ENCODE results near the gene TPRA1. TPM values are rescaled to one million over a fixed set of nuclear protein-coding genes. Genes with fewer than 3 reads are reported as not detected.

Gene TPRA1
- total and polyA plus RNA-seq, 2 of the 4 experiments (the other 2 are of a cell fraction), result 17.9 to 40.1 TPM

- Histone ChIP-seq H4K20me1 (ENCODE audit: insufficient read depth, low read length) (peaks cover 14% of the 10 kb centered on the region), H3K23ac (ENCODE audit: low read depth, low read length) (no peak overlapping the region), H3K79me1 (ENCODE audit: low read depth in 1 of 2, low read length in 2 of 2) (peaks cover 3 to 9% of the 10 kb centered on the region in 2 experiments; a peak in 3 of 4 replicates), H3K4ac (ENCODE audit: low read depth, low read length) (no peak overlapping the region), H3K9ac (ENCODE audit: low read depth, low read length) (no peak overlapping the region), H2AFZ (replicated peaks; ENCODE audit: low read length, poor library complexity) (no peak overlapping the region), H3K4me2 (ENCODE audit: low read depth, low read length) (no peak overlapping the region), H3K9me1 (ENCODE audit: insufficient read depth, low read length) (peaks cover 10% of the 10 kb centered on the region), H2BK20ac (ENCODE audit: low read depth, low read length) (no peak overlapping the region), H2BK120ac (ENCODE audit: low read depth, low read length) (no peak overlapping the region), H3K18ac (ENCODE audit: low read depth, low read length) (no peak overlapping the region), H4K91ac (ENCODE audit: insufficient read depth, low read depth, low read length) (no peak overlapping the region), H2BK5ac (ENCODE audit: low read depth, low read length, poor library complexity, severe bottlenecking) (no peak overlapping the region), H2AK5ac (ENCODE audit: low read depth, low read length) (no peak overlapping the region), H3K36me3 (ENCODE audit: control insufficient read depth, insufficient read depth, low read length) (peaks cover 45% of the 10 kb centered on the region), H4K8ac (ENCODE audit: low read depth in 2 of 2, low read length in 2 of 2) (no peak overlapping the region), H3K56ac (ENCODE audit: extremely low read depth, insufficient read depth, low read length) (no peak overlapping the region), H3K14ac (replicated peaks; ENCODE audit: low read depth, low read length) (no peak overlapping the region), H3K27me3 (ENCODE audit: control insufficient read depth, insufficient read depth, low read length) (no peaks in the 10 kb centered on the region), H3K4me3 (ENCODE audit: insufficient read depth, low read depth, low read length) (no peak overlapping the region), H2BK15ac (ENCODE audit: low read depth, low read length) (no peak overlapping the region), H4K5ac (ENCODE audit: low read depth, low read length) (no peak overlapping the region), H3K4me1 (ENCODE audit: control insufficient read depth, insufficient read depth, low read length) (peaks cover 3% of the 10 kb centered on the region; the same call in 1 of the 2 replicates), H3K9me3 (ENCODE audit: control insufficient read depth, insufficient read depth, low read length) (no peaks in the 10 kb centered on the region), H2AK9ac (replicated peaks; ENCODE audit: low read depth, low read length, poor library complexity) (no peak overlapping the region), H3K27ac (ENCODE audit: insufficient read depth, low read length) (no peak overlapping the region)
- dilution Hi-C loops (cut with HindIII; ENCODE audit: low sequenced_read_pairs, unreplicated experiment) (no loop called here), in situ Hi-C loops (cut with MboI; ENCODE audit: low sequenced_read_pairs) (no loop called here), intact Hi-C loops (cut with micrococcal nuclease) (loop anchor here (10.0 kb wide), 1 partner anchor 264 kb away; no protein-coding TSS in a partner anchor)
- TF ChIP-seq CHD1 (IDR thresholded peaks at IDR 0.05; ENCODE audit: low read depth, low read length) (no peak), FOS (IDR thresholded peaks at IDR 0.05; ENCODE audit: low read depth, low read length) (no peak), CTCF (conservative IDR thresholded peaks at IDR 0.05; ENCODE audit: low read depth, low read length) (no peak), CEBPB (IDR thresholded peaks at IDR 0.05; ENCODE audit: low read depth, low read length) (no peak), POLR2A (IDR thresholded peaks at IDR 0.05; ENCODE audit: low read depth, low read length) (no peak), RFX5 (IDR thresholded peaks at IDR 0.05; ENCODE audit: low read depth, low read length) (no peak), MAFK (IDR thresholded peaks at IDR 0.05; ENCODE audit: low read depth, low read length) (no peak), USF2 (IDR thresholded peaks at IDR 0.05; ENCODE audit: low read depth, low read length) (no peak), ELK1 (IDR thresholded peaks at IDR 0.05; ENCODE audit: borderline replicate concordance, low read depth, low read length) (no peak), SMC3 (IDR thresholded peaks at IDR 0.05; ENCODE audit: low read depth, low read length) (no peak), BHLHE40 (IDR thresholded peaks at IDR 0.05; ENCODE audit: low read depth, low read length) (no peak)
- no TSS peak for BruUV-seq (replicated peaks)
- no peak for ATAC-seq (ENCODE audit: low read depth)
- POLR2A ChIA-PET (ENCODE audit: unreplicated experiment), result no interaction called here
- CTCF ChIA-PET, result no interaction called here
- DNase-seq, result no peak
- 100% methylated on average over 6 of the region's 7 CpGs; no CpG with 5 or more reads in 1 of the 2 experiments for WGBS, 2 experiments (ENCODE audit: extremely low coverage in 2 of 2, insufficient read length in 1 of 2)
Observed at GRCh38 chr3:127570520-127570919, 20.0 kb downstream of the TPRA1 start.
